Stimulated activated CD4-positive, alpha-beta T cell treated with anti-CD3 and anti-CD28 coated beads, Interleukin-15, amount 100 ng/mL, for 48 hours (primary cell): Measurements from ENCODE around the gene ARHGAP6.

ENCODE experiments used
- DNase-seq, 2 donors: peaks; one replicate each; pipeline ENCODE4 v3.0.0-alpha.2; 2020; ENCODE audit warnings: low read depth in 2 of 2

Gene ARHGAP6

DNA sequence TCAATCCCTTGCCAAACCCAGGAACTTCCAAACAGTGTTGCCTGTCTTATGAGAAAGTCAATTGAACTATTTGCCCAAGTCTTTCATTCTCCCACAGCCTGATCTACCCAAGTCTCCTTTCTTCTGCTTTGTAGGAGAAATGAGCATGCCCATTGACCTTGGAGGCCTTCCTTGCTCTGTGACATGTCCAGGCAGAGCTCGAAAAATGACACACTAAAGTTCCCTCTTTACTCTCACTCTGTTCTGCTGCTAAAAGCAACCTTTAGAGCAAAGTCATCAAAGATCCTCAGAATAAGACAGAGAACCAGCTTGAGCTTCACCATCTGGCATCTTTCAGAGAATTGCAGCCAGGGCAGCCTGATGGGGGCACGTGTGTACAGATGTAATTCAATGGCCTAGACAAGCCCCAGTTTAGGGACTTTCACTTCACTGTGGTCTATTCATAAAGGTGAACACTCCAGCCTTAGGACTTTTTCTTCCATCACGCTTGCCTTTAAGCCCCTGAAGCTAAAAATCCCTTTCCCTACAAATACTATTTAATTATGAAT, 236.1 kb downstream of the ARHGAP6 start:
- DNase-seq: no peak

- no peak for DNase-seq
Observed at GRCh38 chrX:11427453-11428071, 238.2 kb downstream of the ARHGAP6 start.

DNA sequence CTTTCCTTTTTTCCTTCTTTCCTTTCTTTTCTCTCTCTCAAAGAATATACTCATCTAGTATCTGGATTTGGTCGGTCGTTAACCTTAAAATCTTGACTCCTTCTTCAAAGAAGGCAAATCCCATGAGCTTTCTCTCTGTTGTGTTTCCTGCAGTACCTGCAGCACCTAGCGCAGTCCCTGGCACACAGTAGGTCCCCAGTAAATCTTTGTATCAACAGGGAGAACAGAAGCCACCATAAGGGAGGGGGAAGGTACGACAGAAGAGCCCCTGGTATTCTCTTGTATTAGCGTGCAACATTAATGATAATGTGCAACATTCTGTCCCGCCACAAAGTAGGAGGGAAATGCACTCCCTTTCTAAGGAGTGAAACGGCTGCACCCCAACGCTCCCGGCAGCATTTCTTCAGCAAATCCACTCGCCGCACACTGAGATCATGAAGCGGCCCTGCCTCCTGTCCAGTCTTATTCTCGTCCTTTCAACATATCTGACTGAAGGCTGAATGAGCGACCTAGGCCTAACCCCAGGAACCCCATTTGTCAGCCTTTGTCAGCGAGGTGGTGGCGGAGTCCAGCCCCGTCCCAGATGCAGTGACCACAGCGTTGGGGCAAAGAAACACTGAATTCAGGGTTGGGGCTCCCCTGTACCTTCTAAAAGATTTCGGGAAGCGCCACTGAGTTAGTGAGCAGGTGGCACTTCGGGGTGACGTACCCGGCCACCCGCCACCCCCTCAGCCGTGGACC, 238.8 kb downstream of the ARHGAP6 start:
- no peak for DNase-seq

DNA sequence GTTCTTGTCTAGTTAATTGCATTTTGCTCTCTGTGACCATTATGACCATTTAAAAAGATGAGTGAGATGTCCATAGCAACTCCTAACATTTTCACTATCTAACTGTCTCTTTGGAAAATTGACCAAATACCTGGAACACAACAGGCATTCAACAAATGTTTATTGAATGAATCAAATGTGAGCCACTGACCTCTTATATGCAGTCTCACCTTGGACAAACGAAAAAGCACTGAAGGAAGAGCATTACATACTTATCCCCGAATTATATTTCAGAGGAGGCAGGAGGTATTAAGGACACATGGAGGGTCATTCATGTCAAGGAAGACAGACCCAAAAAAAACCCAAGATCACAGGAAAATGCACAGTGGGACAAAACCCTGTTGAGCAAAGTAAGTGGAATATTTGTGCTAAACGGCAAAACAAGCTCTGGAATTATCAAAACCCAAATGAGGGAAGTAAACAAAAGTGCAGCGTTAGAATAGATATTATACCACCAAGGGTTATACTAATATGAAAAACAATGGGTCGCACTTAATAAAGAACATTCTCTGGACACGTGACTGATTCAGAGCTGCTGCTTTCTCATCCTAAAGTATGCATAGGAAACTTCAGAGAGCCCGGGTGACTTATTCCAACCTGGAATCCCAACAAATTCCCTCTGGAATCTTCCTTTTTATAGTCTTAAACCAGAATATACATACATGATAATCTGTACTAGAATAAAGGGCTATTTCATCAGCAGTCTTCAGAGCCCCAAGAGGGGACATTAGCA, 240.6 kb downstream of the ARHGAP6 start:
- DNase-seq: no peak

GRCh38 chrX:11423949-11424348, 241.8 kb downstream of the ARHGAP6 start:
- DNase-seq: no peak

DNA sequence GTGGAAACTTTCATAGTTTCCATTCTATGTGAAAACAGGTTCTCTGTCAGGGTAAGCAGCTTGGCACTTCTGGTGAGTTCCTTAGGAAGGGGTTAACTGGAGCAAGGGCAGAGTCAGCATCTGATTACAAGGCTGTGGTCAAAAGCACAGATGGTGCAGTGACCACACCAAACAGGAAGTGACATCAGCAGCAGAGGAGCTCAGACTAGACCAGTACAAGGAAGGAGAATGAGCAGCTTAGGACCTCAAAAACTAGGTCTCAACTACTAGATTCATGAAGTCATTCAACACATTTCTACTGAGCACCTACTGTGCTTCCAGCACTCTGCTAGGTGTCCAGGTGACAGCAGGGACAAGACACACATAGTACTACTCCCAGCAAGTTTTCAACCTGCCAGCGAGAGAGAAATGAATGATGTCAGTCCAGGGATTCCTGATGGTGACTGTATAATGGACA, 242.3 kb downstream of the ARHGAP6 start:
- DNase-seq: no peak

DNA sequence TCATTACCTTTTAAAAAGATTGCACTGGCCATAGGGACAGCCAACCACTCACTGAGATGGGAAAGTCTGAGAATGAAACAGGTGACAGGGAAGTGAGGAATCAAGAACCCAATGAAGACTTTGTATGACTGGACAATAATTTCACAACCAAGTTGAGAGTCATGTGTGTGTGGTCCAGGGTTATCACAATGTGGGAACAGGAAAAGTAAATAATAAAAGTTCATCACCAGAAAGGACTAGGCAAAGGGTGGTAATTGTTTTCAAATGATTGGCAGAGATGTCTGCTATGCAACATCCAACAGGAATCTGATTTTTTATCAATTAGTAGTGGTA, 243.2 kb downstream of the ARHGAP6 start:
- DNase-seq: no peak

- no peak for DNase-seq
Observed at GRCh38 chrX:11421805-11422524, 243.8 kb downstream of the ARHGAP6 start.

DNA sequence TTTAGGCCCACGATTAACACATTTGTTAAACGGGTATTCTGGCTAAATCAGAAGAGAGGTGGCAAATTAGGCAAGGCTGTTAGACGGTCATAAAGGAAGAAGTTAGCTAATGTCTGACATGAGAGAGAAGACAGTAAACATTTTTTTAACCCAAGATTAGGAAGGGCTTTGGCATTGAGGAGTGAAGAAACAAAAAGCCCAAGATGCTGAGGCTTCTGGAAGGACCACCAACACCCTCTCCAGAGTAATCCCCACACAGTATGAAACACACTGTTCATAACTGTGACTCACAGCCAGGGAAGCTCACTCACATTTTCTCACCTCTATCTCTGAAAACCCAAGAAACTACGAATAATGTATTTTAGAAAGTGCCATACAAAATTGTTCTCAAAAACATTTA, 244.9 kb downstream of the ARHGAP6 start:
- no peak for DNase-seq

- DNase-seq: no peak
Observed at GRCh38 chrX:11419102-11419501, 246.6 kb downstream of the ARHGAP6 start.

DNA sequence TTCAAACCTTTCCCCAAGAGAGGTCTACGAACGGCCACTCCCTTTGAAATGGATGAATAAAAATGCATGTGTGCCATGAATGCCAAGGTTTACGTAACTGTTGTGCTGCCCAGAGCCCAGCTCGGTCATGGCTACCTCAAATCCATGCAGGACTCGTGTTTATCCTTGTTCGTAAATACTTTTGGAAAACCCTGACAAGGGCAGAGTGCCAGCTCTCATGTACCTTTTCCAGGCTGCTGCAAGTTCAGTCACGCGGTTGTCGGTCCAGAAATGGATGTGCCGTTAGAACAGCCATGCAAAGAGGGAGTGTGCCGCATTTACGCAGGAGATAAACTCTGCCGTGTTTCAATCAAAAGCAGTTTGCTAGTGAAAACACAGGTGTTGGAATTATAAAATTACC, 249.1 kb downstream of the ARHGAP6 start:
- no peak for DNase-seq

- DNase-seq: no peak
Observed at GRCh38 chrX:11414091-11414490, 251.6 kb downstream of the ARHGAP6 start.

DNA sequence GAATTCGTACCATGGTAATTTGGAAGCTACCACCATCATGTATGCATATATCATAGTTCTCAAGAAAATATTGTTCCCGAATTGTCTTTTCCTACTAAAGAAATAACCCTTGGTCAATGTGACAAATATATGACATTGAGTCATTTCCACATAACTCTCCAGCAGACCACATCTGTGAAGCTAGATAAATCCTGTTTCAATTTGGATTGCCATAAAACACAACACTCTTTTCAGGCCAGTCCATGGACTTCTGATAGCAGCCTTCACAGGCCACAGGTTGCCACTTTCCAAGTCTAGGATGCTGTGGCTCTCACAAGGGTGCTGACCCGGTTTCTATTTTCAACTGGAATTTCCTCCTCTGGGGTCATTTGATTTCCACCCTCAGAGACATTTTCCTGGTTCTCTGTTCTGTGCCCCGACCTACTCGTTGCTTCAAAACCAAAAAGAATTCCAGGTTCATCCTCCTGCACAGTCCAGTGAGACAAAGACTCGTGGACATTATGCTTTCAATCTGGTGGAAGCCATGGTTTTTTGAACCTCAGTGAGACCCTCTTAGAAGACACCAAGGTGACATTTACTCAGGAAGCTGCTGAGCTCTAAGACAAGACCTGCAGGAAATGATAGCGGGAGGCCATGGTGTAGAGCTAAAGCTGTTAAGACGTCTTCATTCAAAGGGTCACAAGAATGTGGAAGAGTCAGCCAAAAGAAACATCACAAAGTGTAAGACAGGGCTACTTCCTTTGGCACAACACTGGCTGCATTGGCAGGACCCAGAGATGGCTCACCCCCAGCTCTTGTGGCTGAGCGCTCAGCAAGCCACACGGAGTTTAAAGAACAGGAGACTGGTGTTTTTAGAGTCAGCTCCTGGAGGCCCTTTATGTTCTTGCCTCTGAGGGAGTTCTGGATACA, 252.8 kb downstream of the ARHGAP6 start:
- DNase-seq: no peak

DNA sequence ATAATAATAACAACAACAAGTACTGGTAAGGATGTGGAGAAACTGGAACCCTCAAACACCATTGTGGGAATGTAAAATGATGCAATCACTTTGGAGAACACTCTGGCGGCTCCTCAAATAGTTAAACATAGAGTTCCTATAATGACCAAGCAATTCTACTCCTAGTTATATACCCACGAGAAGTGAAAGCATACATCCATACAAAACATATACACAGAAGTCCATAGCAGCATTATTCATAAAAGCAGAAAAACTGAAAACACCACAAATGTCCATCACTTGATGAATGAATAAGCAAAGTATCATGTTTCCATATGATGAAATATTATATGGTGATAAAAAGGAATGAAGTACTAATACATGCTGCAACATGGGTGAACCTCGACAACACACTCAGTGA, 255.8 kb downstream of the ARHGAP6 start:
- DNase-seq: no peak

GRCh38 chrX:11408783-11409182, 256.9 kb downstream of the ARHGAP6 start:
- no peak for DNase-seq

DNA sequence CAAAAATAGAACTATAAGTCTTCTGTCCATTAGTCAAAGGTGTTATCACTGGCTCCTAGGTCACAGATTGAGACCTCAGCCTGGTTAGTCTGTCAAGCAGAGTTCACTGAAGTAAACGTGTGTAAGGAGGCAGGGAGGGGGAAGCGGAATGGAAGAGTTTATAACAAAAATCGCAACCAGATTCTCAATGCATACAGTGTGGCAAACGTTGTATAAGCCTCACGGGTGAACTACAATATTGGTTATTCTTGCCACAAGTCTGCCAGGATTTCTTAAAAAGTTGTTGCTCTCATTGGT, 257.7 kb downstream of the ARHGAP6 start:
- no peak for DNase-seq

- DNase-seq: no peak
Observed at GRCh38 chrX:11407331-11408108, 258.2 kb downstream of the ARHGAP6 start.

GRCh38 chrX:11406109-11406765, 259.5 kb downstream of the ARHGAP6 start:
- no peak for DNase-seq

DNA sequence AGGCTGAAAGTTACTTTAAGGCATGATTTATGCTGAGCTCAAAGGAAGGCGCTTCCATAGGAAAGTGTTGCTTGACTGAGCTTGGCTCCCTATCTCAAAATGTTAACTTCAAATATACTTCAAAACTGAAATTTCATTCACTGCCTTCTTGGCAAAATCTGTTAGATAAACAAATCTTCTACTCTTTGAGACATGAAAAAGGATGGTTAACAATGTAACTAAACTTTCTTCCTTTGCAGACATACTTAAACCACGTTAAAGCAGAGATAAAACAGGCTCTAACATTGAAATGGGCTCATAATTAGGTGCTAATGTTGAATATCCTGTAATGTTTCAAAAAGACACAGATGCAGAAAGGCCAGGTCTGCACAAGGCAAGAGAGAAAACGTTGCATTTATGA, 262.1 kb downstream of the ARHGAP6 start:
- DNase-seq: no peak

- DNase-seq: no peak
Observed at GRCh38 chrX:11401966-11402365, 263.8 kb downstream of the ARHGAP6 start.
